ENCODE measurements around the gene CFAP74.
A peak's percentile ranks its signal among the peaks of the same experiment; 100 is the strongest.

CFAP74 gene

DNA sequence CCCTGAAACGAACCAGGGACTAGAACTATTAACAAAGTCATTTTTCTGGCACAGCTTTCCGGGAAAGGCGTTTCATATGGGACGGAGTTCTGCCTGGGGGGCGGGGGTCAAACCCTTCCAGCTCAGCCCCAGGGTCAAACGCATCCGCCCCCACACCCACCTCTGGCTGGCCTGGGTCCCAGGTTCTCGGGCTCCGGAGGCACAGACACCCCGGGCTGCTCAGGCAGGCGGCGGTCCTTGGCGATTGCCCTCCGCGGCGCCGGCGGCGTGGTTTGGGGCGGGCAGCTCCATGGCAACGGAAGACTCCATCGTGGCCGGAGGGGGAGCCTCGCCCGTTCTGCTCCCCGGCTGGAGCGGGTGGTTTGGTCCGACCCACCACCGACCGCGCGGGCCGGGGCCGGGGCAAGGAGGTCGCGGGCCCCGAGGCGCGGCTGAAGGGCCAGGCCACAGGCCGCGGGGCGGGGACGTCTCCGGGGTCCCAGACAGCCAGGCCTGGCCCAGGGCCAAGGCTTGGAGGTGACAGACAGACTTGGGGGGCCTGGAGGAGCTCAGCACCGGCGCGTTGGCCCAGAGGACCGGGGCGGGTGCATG is at the start of gene CFAP74:
TSS of gene CFAP74 (minus strand) at position 246 of the 591 bp plus-strand sequence. CDS start 12,830 bp downstream, outside the sequence.
- DNase-seq = no peak

- DNase-seq = no peak
These were observed 49.6 kb upstream of the CFAP74 start for GRCh38 chr1:2053217-2053616.

- DNase-seq = no peak
These were observed 49.2 kb upstream of the CFAP74 start for GRCh38 chr1:2052756-2053155.

GRCh38 chr1:2052054-2052679 is 48.6 kb upstream of the CFAP74 start:
- no peak for DNase-seq

GRCh38 chr1:2050793-2051682 is 47.5 kb upstream of the CFAP74 start:
- DNase-seq = no peak

DNA sequence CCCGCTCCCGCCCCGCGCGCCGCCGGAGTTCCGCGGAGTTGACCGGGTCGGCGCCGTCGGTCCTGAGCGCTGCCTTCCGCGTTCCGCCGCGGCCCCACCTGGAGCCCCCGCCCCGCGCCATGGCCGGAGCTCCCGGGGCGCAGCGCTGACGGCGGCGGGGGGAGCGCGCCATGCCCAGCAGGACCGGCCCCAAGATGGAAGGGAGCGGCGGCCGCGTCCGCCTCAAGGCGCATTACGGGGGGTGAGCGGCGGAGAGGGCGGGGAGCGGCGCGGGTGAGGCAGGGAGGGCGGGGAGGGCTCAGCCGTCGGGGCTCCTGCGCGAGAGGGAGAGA is 46.8 kb upstream of the CFAP74 start:
- no peak for DNase-seq

- peak; percentile 64 for DNase-seq
These were observed 46.3 kb upstream of the CFAP74 start, which contains the start of gene PRKCZ for GRCh38 chr1:2049718-2050431. PRKCZ (plus strand) TSS chr1:2050411; CDS start chr1:2050631, 220 bp downstream.

GRCh38 chr1:2049225-2049717 is 45.7 kb upstream of the CFAP74 start:
- DNase-seq = no peak

DNA sequence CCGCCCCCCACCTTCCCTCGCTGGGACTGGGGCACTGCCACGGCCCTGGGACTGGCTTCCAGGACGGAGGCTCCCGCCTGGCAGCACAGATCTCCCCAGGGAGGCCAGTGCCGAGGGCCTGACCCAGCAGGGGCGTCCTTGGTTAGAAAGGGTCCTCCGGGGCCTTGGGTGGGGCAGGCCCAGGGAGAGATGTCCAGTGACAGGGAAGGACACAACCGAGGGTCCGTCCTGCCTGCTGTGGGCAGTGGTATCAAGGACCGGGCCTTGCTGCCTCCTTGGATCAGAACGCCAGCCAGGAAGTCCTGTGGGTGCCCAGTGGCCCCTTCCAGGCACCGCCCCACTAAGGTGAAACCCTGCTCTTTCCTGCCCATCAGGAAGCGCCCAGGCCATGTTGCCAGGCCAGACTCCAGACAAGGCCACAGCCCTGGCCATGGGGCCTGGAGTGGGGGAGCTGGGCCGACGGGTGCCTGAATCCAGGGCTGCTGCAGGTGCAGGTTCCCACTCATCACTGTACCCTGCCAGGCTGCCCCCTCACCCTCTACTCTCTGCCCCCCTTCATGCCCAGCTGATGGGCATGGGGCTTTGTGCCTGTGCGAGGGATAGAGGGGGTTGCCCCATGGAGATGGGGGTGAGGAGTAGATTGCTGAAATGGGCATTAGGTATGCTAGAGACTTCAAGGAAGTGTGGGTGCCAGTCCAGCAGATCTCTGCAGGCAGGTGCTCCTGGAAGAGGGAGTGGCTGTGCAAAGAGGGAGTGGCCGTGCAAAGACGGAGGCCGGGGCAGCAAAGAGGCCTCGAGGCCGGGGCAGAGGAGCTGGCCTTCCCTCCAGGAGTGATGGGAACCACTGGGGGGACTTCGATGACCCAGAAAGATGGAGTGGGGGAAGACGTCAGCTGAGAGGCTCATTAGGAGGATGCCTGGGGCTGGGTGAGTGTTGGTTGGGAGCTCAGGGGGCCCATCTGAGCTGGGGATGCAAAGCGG is 44.5 kb upstream of the CFAP74 start:
- DNase-seq = no peak

DNA sequence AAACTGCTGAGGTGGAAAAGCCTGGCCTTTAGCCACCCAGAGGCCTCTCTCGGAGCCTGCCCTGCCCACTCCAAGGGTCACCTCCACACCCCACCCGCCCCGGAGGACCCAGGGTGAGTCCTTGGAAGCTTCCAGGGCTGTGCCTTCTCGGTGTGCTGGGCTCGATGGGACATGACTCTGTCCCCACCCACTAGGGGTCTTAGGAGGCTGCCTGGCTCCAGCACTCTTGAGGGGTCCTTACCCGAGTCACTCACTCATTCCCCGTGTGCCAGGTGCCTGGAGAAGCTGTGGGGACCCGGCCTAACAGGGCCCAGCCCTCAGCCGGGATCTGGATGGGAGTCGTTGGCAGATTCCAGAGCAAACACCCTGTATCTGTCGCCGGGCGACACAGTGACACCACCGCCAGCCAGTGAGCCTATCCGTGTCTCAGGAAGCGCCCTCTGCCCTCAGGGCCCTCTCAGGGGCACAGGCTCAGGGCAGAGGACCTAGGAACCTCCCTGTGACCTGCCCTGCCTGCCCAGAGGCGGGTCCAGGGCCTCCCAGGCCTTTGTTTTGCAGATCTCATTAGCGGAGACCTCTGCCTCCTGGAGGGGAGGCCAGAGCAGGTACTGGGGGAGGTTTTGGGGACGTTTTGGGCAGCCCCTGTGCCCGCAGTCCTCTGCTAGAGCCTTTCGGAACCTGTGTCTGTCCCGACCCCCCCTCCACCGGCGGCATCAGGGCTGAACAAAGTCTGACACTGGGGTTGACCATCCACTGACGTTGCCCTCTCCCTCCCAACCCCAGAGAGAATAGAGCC is 43.6 kb upstream of the CFAP74 start:
- DNase-seq = no peak

- no peak for DNase-seq
These were observed 42.8 kb upstream of the CFAP74 start for GRCh38 chr1:2046174-2046917.

DNA sequence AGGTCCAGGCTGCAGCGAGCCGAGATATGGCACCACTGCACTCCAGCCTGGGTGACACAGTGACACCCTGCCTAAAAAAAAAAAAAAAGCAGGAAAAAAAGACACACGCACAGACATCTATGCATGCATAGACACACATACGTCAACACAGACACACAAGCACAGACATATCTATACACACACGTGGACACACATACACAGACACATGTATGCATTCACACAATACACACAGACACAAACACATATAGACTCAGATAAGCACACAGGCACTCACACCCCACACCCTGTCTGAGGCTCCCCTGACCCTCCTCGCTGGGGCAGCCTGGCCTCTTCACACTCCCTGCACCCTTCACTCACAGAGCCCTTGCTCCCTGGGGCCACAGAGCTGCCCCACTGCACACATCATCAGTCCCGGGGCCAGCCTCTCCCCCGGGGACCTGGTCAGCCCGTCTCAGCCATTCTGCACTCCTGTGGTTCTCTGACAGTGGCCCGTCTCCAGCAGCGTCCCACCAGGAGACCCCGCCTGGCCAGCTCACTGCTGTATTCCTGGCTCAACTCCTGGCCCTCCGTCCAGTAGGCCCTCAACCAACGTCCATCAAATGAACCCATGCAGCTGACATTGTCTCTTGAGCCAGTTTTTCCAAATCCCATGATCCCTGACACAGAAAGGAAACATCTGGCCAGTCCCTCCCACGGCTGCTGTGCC is 42.0 kb upstream of the CFAP74 start:
- no peak for DNase-seq

DNA sequence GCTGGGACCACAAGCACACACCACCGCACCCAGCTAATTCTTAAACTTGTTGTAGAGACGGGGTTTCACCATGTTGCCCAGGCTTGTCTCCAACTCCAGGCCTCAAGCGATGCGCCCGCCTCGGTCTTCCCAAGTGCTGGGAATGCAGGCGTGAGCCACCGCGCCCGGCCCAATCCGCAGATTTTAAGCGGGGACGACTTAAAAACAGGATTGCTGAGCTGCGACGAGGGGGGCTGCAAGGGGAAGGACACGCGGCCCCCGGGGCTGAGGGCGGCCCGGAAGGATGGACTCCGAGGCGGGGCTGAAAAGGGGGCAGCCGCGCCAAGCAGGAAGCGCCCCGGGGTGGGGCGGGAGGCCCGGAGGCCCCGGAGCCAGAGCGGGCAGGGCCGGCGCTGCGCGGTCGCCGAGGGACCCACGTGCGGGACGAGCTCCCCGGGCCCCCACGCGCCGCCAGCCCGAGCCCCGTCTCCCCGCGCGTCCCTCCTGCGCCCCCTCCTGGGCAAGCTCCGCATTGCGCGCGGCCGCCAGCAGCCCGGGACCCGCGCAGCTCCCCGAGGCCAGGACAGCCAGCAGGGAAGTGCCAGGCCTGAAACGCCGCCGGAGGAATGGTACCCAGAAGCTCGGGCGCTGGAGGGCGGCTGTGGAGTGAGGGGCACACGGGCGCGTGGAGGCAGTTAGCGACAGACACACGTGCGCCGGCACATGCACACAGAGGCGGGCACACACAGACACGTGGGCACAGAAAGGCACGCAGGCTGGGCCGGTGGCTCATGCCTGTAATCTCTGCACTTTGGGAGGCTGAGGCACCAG is 41.1 kb upstream of the CFAP74 start:
- no peak for DNase-seq

- no peak for DNase-seq
These were observed 40.3 kb upstream of the CFAP74 start for GRCh38 chr1:2043886-2044285.

DNA sequence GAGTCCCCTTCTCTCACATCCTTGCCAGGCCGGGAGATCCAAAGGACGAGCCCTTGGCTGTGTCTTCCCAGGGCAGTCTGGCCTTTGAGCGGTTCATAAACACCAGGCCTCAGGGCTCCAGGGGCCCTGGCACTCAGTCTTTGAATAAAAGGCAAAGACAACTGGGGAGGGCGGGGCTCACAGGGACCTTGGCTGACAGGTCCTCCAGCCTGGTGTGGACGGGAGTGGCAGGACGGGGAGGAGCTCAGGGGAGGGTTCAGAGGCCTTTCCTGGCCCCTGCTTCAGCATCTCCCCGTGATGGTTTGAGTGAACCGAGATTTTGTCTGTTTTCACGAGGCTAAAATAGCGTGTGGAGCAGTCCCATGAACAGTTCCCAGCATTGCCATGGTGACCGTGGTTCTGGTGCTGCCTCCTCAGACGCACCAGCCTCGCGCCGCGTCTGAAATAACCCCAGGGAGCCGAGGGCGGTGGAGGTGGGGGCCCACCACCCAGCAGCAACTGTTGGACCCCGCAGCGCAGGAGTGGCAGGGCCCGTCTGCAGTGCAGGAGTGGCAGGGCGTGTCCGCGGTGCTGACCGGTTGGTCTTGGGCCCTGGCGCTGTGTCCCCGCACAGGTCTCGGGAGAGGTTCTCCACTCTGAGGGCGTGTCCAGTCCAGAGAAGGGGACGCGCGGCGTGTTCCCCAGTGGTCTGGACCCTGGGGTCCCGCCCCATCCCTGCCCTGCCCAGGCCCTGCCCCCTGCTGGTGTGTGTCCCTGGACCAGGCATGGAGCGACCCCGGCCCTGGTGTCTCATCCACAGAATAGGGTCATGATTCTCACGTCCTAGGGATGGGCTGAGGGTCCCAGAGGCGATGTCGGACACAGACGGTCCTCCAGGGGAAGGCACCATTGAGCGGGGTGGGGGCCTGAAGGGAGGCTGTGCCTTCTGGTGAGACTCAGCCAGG is 39.5 kb upstream of the CFAP74 start:
- DNase-seq = no peak

- no peak for DNase-seq
These were observed 38.3 kb upstream of the CFAP74 start for GRCh38 chr1:2041887-2042286.

GRCh38 chr1:2041305-2041704 is 37.7 kb upstream of the CFAP74 start:
- no peak for DNase-seq

Data from NCI-H187 treated with DMSO at 0.1 percent for 48 hours (cell line).